HG02938 (cell line): ENCODE results near the gene ADAD2.

Experiments used
- ATAC-seq: cut with Tn5 transposase; IDR thresholded peaks from one replicate; pipeline ENCODE4 v1.9.1; 2021; ENCODE audit warnings: mild to moderate bottlenecking, moderate library complexity; ENCODE audit not compliant: unreplicated experiment

ADAD2 gene

GRCh38 chr16:84220851-84221250, 29.9 kb downstream of the ADAD2 start:
- ATAC-seq = no peak

- no peak for ATAC-seq
Measured at GRCh38 chr16:84223456-84223855, 32.5 kb downstream of the ADAD2 start.

GRCh38 chr16:84224554-84224953, 33.6 kb downstream of the ADAD2 start:
- ATAC-seq = no peak

GRCh38 chr16:84225126-84225525, 34.2 kb downstream of the ADAD2 start:
- no peak for ATAC-seq

- no peak for ATAC-seq
Measured at GRCh38 chr16:84225571-84225970, 34.6 kb downstream of the ADAD2 start.

GRCh38 chr16:84226026-84226425, 35.1 kb downstream of the ADAD2 start:
- no peak for ATAC-seq

GRCh38 chr16:84227548-84227947, 36.6 kb downstream of the ADAD2 start:
- no peak for ATAC-seq

- ATAC-seq = no peak
Measured at GRCh38 chr16:84228256-84228838, 37.4 kb downstream of the ADAD2 start.

GRCh38 chr16:84229471-84229870, 38.5 kb downstream of the ADAD2 start:
- no peak for ATAC-seq

- ATAC-seq = no peak
Measured at GRCh38 chr16:84232060-84232459, 41.1 kb downstream of the ADAD2 start.

GRCh38 chr16:84232969-84233368, 42.0 kb downstream of the ADAD2 start:
- no peak for ATAC-seq

- ATAC-seq = no peak
Measured at GRCh38 chr16:84233748-84234147, 42.8 kb downstream of the ADAD2 start.

GRCh38 chr16:84234321-84235241, 43.6 kb downstream of the ADAD2 start:
- ATAC-seq = no peak

- ATAC-seq = no peak
Measured at GRCh38 chr16:84236671-84237070, 45.7 kb downstream of the ADAD2 start.

- no peak for ATAC-seq
Measured at GRCh38 chr16:84237994-84238750, 47.2 kb downstream of the ADAD2 start.

- ATAC-seq = no peak
Measured at GRCh38 chr16:84239141-84239769, 48.3 kb downstream of the ADAD2 start.

GRCh38 chr16:84239909-84240308, 49.0 kb downstream of the ADAD2 start, which contains the start of gene KCNG4:
KCNG4 (minus strand) TSS chr16:84240012; CDS start chr16:84237485, 2,527 bp downstream.
- no peak for ATAC-seq

- ATAC-seq = no peak
Measured at GRCh38 chr16:84240455-84240854, 49.5 kb downstream of the ADAD2 start.

GRCh38 chr16:84241778-84242177, 50.8 kb downstream of the ADAD2 start:
- ATAC-seq = no peak

- ATAC-seq = no peak
Measured at GRCh38 chr16:84242839-84243238, 51.9 kb downstream of the ADAD2 start.

GRCh38 chr16:84243732-84244131, 52.8 kb downstream of the ADAD2 start:
- ATAC-seq = no peak
